HUDEP-2 (cell line): ENCODE measurements around the gene PBX1.

ENCODE experiments used
- DNase-seq, 76 experiments: peaks; one replicate each; lab custom pipeline; 2025; ENCODE audit not compliant: unreplicated experiment in 76 of 76; lab: John Stamatoyannopoulos, UW

Gene PBX1

GRCh38 chr1:164611754-164612642 lies 53.0 kb downstream of the PBX1 start:
- DNase-seq: no peak

- DNase-seq: no peak
Measured at GRCh38 chr1:164613176-164613575, 54.2 kb downstream of the PBX1 start.

- DNase-seq: no peak
Measured at GRCh38 chr1:164614316-164614715, 55.3 kb downstream of the PBX1 start.

GRCh38 chr1:164617377-164618201 lies 58.6 kb downstream of the PBX1 start:
- peak in 6 of 76 experiments; percentile 2 to 43 (median 9) for DNase-seq

GRCh38 chr1:164618202-164618564 lies 59.2 kb downstream of the PBX1 start:
- DNase-seq: no peak

GRCh38 chr1:164619006-164619784 lies 60.2 kb downstream of the PBX1 start:
- DNase-seq: no peak

GRCh38 chr1:164622068-164622845 lies 63.3 kb downstream of the PBX1 start:
- DNase-seq: no peak

- no peak for DNase-seq
Measured at GRCh38 chr1:164623805-164624204, 64.8 kb downstream of the PBX1 start.

GRCh38 chr1:164624400-164624799 lies 65.4 kb downstream of the PBX1 start:
- DNase-seq: no peak

GRCh38 chr1:164625004-164625617 lies 66.1 kb downstream of the PBX1 start:
- DNase-seq: no peak

GRCh38 chr1:164628772-164629171 lies 69.8 kb downstream of the PBX1 start:
- DNase-seq: no peak

GRCh38 chr1:164629971-164630370 lies 71.0 kb downstream of the PBX1 start:
- no peak for DNase-seq

GRCh38 chr1:164630626-164631396 lies 71.8 kb downstream of the PBX1 start:
- DNase-seq: no peak

GRCh38 chr1:164631751-164632150 lies 72.8 kb downstream of the PBX1 start:
- no peak for DNase-seq

GRCh38 chr1:164633997-164634396 lies 75.0 kb downstream of the PBX1 start:
- DNase-seq: no peak

GRCh38 chr1:164635059-164635802 lies 76.2 kb downstream of the PBX1 start:
- no peak for DNase-seq

GRCh38 chr1:164635803-164636731 lies 77.1 kb downstream of the PBX1 start:
- no peak for DNase-seq
